Measurements from ENCODE around the gene LONP1.

- TF ChIP-seq, protein P1, sequence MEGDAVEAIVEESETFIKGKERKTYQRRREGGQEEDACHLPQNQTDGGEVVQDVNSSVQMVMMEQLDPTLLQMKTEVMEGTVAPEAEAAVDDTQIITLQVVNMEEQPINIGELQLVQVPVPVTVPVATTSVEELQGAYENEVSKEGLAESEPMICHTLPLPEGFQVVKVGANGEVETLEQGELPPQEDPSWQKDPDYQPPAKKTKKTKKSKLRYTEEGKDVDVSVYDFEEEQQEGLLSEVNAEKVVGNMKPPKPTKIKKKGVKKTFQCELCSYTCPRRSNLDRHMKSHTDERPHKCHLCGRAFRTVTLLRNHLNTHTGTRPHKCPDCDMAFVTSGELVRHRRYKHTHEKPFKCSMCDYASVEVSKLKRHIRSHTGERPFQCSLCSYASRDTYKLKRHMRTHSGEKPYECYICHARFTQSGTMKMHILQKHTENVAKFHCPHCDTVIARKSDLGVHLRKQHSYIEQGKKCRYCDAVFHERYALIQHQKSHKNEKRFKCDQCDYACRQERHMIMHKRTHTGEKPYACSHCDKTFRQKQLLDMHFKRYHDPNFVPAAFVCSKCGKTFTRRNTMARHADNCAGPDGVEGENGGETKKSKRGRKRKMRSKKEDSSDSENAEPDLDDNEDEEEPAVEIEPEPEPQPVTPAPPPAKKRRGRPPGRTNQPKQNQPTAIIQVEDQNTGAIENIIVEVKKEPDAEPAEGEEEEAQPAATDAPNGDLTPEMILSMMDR (IDR thresholded peaks at IDR 0.05; ENCODE audit: borderline replicate concordance, extremely low read depth, low read length, poor library complexity, severe bottlenecking) = peak; percentile 95
- no peak for TF ChIP-seq EZH2 (IDR thresholded peaks at IDR 0.05; ENCODE audit: borderline replicate concordance, low read depth, low read length, severe bottlenecking)
Observed at GRCh38 chr19:5690125-5690954, 29.6 kb downstream of the LONP1 start, which contains the start of gene RPL36.
